Transverse colon (tissue), 4 donors: ENCODE results near the gene SLC39A11. TPM values are rescaled to one million over a fixed set of nuclear protein-coding genes. Genes with fewer than 3 reads are reported as not detected.

Experiments used
- DNase-seq: peaks from one replicate; pipeline ENCODE4 v3.0.0-alpha.2; 2019
- H3K27ac ChIP-seq, 4 donors: fragments of 200-600 bp; sonication (generic); 2 replicates each; pipeline ENCODE4 v1.5.1; 2016 to 2018; ENCODE audit warnings: inconsistent platforms in 4 of 4
- H3K27me3 ChIP-seq: fragments of 200-600 bp; sonication (generic); 2 replicates; pipeline ENCODE4 v1.5.1; 2017; ENCODE audit warnings: inconsistent platforms
- H3K36me3 ChIP-seq, 4 donors: fragments of 200-600 bp; sonication (generic); 2 replicates each; pipeline ENCODE4 v1.5.1; 2017 to 2019; ENCODE audit warnings: inconsistent platforms in 4 of 4
- H3K4me1 ChIP-seq, 4 donors: fragments of 200-600 bp; sonication (generic); 2 replicates each; pipeline ENCODE4 v1.5.1; 2017 to 2020; ENCODE audit warnings: inconsistent platforms in 4 of 4
- H3K4me3 ChIP-seq, 4 donors: fragments of 200-600 bp; sonication (generic); 1 replicate in 1 of 4; 2 replicates in 3 of 4; pipeline versions ENCODE4 v1.5.1 to v1.6.1; 2017 to 2019; ENCODE audit warnings: inconsistent platforms in 4 of 4
- H3K9me3 ChIP-seq, 2 donors: fragments of 200-600 bp; sonication (generic); 2 replicates each; pipeline ENCODE4 v1.5.1; 2017 to 2019; ENCODE audit warnings: inconsistent platforms in 2 of 2
- CTCF ChIP-seq, 5 experiments: fragments of 200-600 bp in 3 of 5; fragments of 450-650 bp in 2 of 5; sonication (generic) in 3 of 5; IDR thresholded peaks; 1 replicate in 2 of 5; 2 replicates in 3 of 5; pipeline ENCODE4 v1.5.1; 2016 to 2017; ENCODE audit warnings: antibody characterized with exemption in 5 of 5, inconsistent platforms in 3 of 5, mild to moderate bottlenecking in 2 of 5, moderate library complexity in 1 of 5
- EP300 ChIP-seq: sonication (generic); formaldehyde crosslinking; IDR thresholded peaks from one replicate; pipeline ENCODE4 v1.6.1; 2017; ENCODE audit warnings: antibody characterized with exemption, low read depth
- POLR2A ChIP-seq: fragments of 450-650 bp; IDR thresholded peaks from one replicate; pipeline ENCODE4 v1.6.1; 2016; ENCODE audit warnings: antibody characterized with exemption, mild to moderate bottlenecking, moderate library complexity
- POLR2AphosphoS5 ChIP-seq, 3 donors: sonication (generic); formaldehyde crosslinking; IDR thresholded peaks; one replicate each; pipeline ENCODE4 v1.6.1; 2016; ENCODE audit warnings: antibody characterized with exemption in 3 of 3
- WGBS, 2 donors: methylation state at CpG; one replicate each; pipeline ENCODE4 v1.1.5; 2018; ENCODE audit warnings: low coverage in 1 of 2; 5-methylcytosine and 5-hydroxymethylcytosine counted together
- in situ Hi-C, 4 donors: fragments of 200-750 bp; cut with MboI; loops; one replicate each; pipeline versions ENCODE4 v1.15.0 to v1.15.1; 2017; ENCODE audit warnings: low sequenced_read_pairs in 3 of 4, low pct_ligation_motif_present in 1 of 4, low pct_unique_long_range_greater_than_20kb in 1 of 4
- intact Hi-C: fragments of 100-400 bp; cut with DNase I; formaldehyde crosslinking; loops from one replicate; pipeline ENCODE4 v1.15.1; 2023; ENCODE audit warnings: low total_unique reads
- total RNA-seq, 4 donors: library from RNA; depleted of rRNA; stranded (reverse); fragments of >200 nt; gene quantifications; one replicate each; pipeline ENCODE4 v1.1.0, GENCODE V29; 2016

The SLC39A11 gene
- total RNA-seq, 4 donors from 2014 or later: 20.7 to 49.7 (median 33.3) TPM

- intact Hi-C loops (no loop called here), in situ Hi-C loops (no loop called here)
- peaks cover 0 to under 1% (median 0%) of the 10 kb centered on the region in 4 donors for H3K4me1 ChIP-seq
- no peaks in the 10 kb centered on the region for H3K36me3 ChIP-seq
- TF ChIP-seq POLR2A (no peak), CTCF (IDR thresholded peaks at IDR 0.05) (no peak)
- no peak for DNase-seq
- H3K9me3 ChIP-seq: no peaks in the 10 kb centered on the region
- WGBS, 2 donors: 91 to 94% methylated on average over 3 to 6 of the region's 6 CpGs
- H3K4me3 ChIP-seq: no peak overlapping the region
- H3K27me3 ChIP-seq: no peaks in the 10 kb centered on the region
- no peak overlapping the region for H3K27ac ChIP-seq
Observed at GRCh38 chr17:72754513-72754912, 338.0 kb downstream of the SLC39A11 start.

GRCh38 chr17:72751746-72752145 lies 340.7 kb downstream of the SLC39A11 start:
- Histone ChIP-seq H3K9me3 (no peaks in the 10 kb centered on the region), H3K27me3 (no peaks in the 10 kb centered on the region), H3K36me3 (no peaks in the 10 kb centered on the region), H3K27ac (no peak overlapping the region), H3K4me1 (peaks cover 0 to 8% (median 2%) of the 10 kb centered on the region in 4 donors), H3K4me3 (no peak overlapping the region)
- DNase-seq: no peak
- in situ Hi-C loops (no loop called here), intact Hi-C loops (no loop called here)
- TF ChIP-seq CTCF (IDR thresholded peaks at IDR 0.05) (no peak), POLR2A (no peak), EP300 (no peak), POLR2AphosphoS5 (IDR thresholded peaks at IDR 0.05) (no peak)
- 79 to 84% methylated on average over 5 of the region's 5 CpGs for WGBS, 2 donors

- H3K4me3 ChIP-seq: no peak overlapping the region
- H3K36me3 ChIP-seq: no peaks in the 10 kb centered on the region
- peaks cover 0 to 8% (median 2%) of the 10 kb centered on the region in 4 donors for H3K4me1 ChIP-seq
- H3K9me3 ChIP-seq: no peaks in the 10 kb centered on the region
- no peak overlapping the region for H3K27ac ChIP-seq
- intact Hi-C loops: no loop called here
- no peaks in the 10 kb centered on the region for H3K27me3 ChIP-seq
- no peak for TF ChIP-seq POLR2A
- in situ Hi-C loops: loop anchor here in 2 of 4 donors (25.0 kb wide), 1 partner anchor 613 kb away; no protein-coding TSS in a partner anchor
- 57% methylated on average over 6 of the region's 6 CpGs; no CpG with 5 or more reads in 1 of the 2 donors for WGBS, 2 donors
- peak; percentile 66 for DNase-seq
Observed at GRCh38 chr17:72749119-72749572, 343.3 kb downstream of the SLC39A11 start.

GRCh38 chr17:72747501-72747900 lies 345.0 kb downstream of the SLC39A11 start:
- no peaks in the 10 kb centered on the region for H3K9me3 ChIP-seq
- in situ Hi-C loops (loop anchor here in 2 of 4 donors (25.0 kb wide), 1 partner anchor 615 kb away; no protein-coding TSS in a partner anchor), intact Hi-C loops (no loop called here)
- no peak for DNase-seq
- H3K4me3 ChIP-seq: no peak overlapping the region
- no peaks in the 10 kb centered on the region for H3K36me3 ChIP-seq
- peaks cover 0 to 8% (median 2%) of the 10 kb centered on the region in 4 donors for H3K4me1 ChIP-seq
- no peak for TF ChIP-seq POLR2A
- TF ChIP-seq EP300: no peak
- no peak for TF ChIP-seq CTCF (IDR thresholded peaks at IDR 0.05)
- TF ChIP-seq POLR2AphosphoS5 (IDR thresholded peaks at IDR 0.05): no peak
- H3K27ac ChIP-seq: no peak overlapping the region
- no peaks in the 10 kb centered on the region for H3K27me3 ChIP-seq
- 90% methylated on average over 5 of the region's 5 CpGs; no CpG with 5 or more reads in 1 of the 2 donors for WGBS, 2 donors

GRCh38 chr17:72745241-72745640 lies 347.2 kb downstream of the SLC39A11 start:
- 93 to 100% methylated on average over 1 to 2 of the region's 2 CpGs for WGBS, 2 donors
- no peak for DNase-seq
- in situ Hi-C loops: loop anchor here in 2 of 4 donors (25.0 kb wide), 1 partner anchor 617 kb away; no protein-coding TSS in a partner anchor
- no peak overlapping the region for H3K27ac ChIP-seq
- H3K4me1 ChIP-seq: peaks cover 0 to 8% (median 2%) of the 10 kb centered on the region in 4 donors
- H3K27me3 ChIP-seq: no peaks in the 10 kb centered on the region
- no peak overlapping the region for H3K4me3 ChIP-seq
- H3K36me3 ChIP-seq: no peaks in the 10 kb centered on the region
- no peaks in the 10 kb centered on the region for H3K9me3 ChIP-seq
- intact Hi-C loops: no loop called here
- TF ChIP-seq POLR2A: no peak
- TF ChIP-seq CTCF (IDR thresholded peaks at IDR 0.05): no peak
- TF ChIP-seq POLR2AphosphoS5 (IDR thresholded peaks at IDR 0.05): no peak
- TF ChIP-seq EP300: no peak
